ENCODE data around the gene GNA14.
"Not testable (repeated sequence)": the region's sequence is repeated elsewhere in the genome, so short reads cannot be mapped to it uniquely, and the experiment has no call there.

GNA14 gene

GRCh38 chr9:77422969-77423368 lies 225.2 kb downstream of the GNA14 start:
- TF ChIP-seq YY1 (IDR thresholded peaks at IDR 0.05; ENCODE audit: insufficient read depth, insufficient read length) = no peak
- no peak for TF ChIP-seq ZNF274 (IDR thresholded peaks at IDR 0.05; ENCODE audit: low read depth, low read length)
- TF ChIP-seq SUZ12 (IDR thresholded peaks at IDR 0.05; ENCODE audit: extremely low read depth, insufficient read depth, insufficient read length) = no peak
- Histone ChIP-seq H3K9me3 (ENCODE audit: insufficient read depth, low read length) (no peaks in the 10 kb centered on the region), H3K36me3 (ENCODE audit: insufficient read depth, insufficient read length, low read length) (no peaks in the 10 kb centered on the region)

DNA sequence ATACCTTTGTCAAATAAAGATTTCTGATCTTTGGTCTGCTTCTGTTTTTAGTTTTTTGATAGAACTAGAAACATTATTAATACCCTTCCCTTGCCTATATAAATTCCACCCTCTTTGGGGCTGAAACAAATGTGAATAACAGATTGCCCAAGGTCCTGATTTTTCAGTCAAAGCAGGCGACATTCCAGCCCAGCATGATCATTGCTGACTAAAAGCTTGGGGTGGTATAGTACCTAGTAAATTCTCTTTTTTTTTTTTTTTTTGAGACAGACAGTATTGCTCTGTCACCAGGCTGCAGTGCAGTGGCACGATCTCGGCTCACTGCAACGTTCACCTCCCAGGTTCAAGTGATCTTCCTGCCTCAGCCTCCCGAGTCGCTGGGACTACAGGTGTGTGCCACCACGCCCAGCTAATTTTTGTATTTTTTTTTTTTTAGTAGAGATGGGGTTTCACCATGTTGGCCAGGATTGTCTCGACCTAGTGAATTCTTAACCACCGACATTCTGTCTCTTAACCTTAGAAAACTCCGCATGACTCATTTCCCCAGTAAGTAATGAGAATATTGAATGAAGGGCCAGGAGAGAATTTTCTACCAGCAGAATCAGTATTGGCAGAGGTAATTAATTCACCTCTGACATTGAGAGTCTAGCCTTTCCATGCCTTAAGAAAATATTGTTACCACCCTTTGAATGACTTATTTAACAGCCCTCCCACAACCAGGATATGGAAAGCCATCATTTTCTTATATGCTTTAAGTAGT lies 226.4 kb downstream of the GNA14 start:
- no peak for DNase-seq (ENCODE audit: low read depth, low spot score)
- TF ChIP-seq ZNF274 (IDR thresholded peaks at IDR 0.05; ENCODE audit: low read depth, low read length) = no peak
- TF ChIP-seq YY1 (IDR thresholded peaks at IDR 0.05; ENCODE audit: insufficient read depth, insufficient read length) = no peak
- TF ChIP-seq SUZ12 (IDR thresholded peaks at IDR 0.05; ENCODE audit: extremely low read depth, insufficient read depth, insufficient read length) = no peak

More at GRCh38 chr9:77422969-77423368, 225.2 kb downstream of the GNA14 start:
- H3K4me3 ChIP-seq (ENCODE audit: insufficient read length, low read depth) = no peak overlapping the region
- H3K27me3 ChIP-seq (ENCODE audit: insufficient read depth, insufficient read length) = no peaks in the 10 kb centered on the region
- no peak for DNase-seq (ENCODE audit: low read depth, low spot score)
- no peaks in the 10 kb centered on the region for H3K4me1 ChIP-seq (ENCODE audit: insufficient read depth, insufficient read length)
- H3K9ac ChIP-seq (ENCODE audit: insufficient read length, low read depth) = no peak overlapping the region

GRCh38 chr9:77420641-77421040 lies 227.5 kb downstream of the GNA14 start:
- H3K27me3 ChIP-seq (ENCODE audit: insufficient read depth, insufficient read length) = no peaks in the 10 kb centered on the region
- H3K4me1 ChIP-seq (ENCODE audit: insufficient read depth, insufficient read length) = no peaks in the 10 kb centered on the region
- H3K36me3 ChIP-seq (ENCODE audit: insufficient read depth, insufficient read length, low read length) = no peaks in the 10 kb centered on the region
- no peak overlapping the region for H3K9ac ChIP-seq (ENCODE audit: insufficient read length, low read depth)
- no peak for DNase-seq (ENCODE audit: low read depth, low spot score)
- TF ChIP-seq YY1 (IDR thresholded peaks at IDR 0.05; ENCODE audit: insufficient read depth, insufficient read length) (no peak), SUZ12 (IDR thresholded peaks at IDR 0.05; ENCODE audit: extremely low read depth, insufficient read depth, insufficient read length) (no peak), ZNF274 (IDR thresholded peaks at IDR 0.05; ENCODE audit: low read depth, low read length) (no peak)
- no peaks in the 10 kb centered on the region for H3K9me3 ChIP-seq (ENCODE audit: insufficient read depth, low read length)
- no peak overlapping the region for H3K4me3 ChIP-seq (ENCODE audit: insufficient read length, low read depth)

More for the DNA sequence above, 226.4 kb downstream of the GNA14 start:
- no peaks in the 10 kb centered on the region for H3K27me3 ChIP-seq (ENCODE audit: insufficient read depth, insufficient read length)
- H3K4me1 ChIP-seq (ENCODE audit: insufficient read depth, insufficient read length) = no peaks in the 10 kb centered on the region
- no peaks in the 10 kb centered on the region for H3K9me3 ChIP-seq (ENCODE audit: insufficient read depth, low read length)
- no peaks in the 10 kb centered on the region for H3K36me3 ChIP-seq (ENCODE audit: insufficient read depth, insufficient read length, low read length)
- no peak overlapping the region for H3K9ac ChIP-seq (ENCODE audit: insufficient read length, low read depth)
- no peak overlapping the region for H3K4me3 ChIP-seq (ENCODE audit: insufficient read length, low read depth)

- TF ChIP-seq YY1 (IDR thresholded peaks at IDR 0.05; ENCODE audit: insufficient read depth, insufficient read length) (no peak), ZNF274 (IDR thresholded peaks at IDR 0.05; ENCODE audit: low read depth, low read length) (no peak), SUZ12 (IDR thresholded peaks at IDR 0.05; ENCODE audit: extremely low read depth, insufficient read depth, insufficient read length) (no peak)
- Histone ChIP-seq H3K4me3 (ENCODE audit: insufficient read length, low read depth) (no peak overlapping the region), H3K9ac (ENCODE audit: insufficient read length, low read depth) (no peak overlapping the region), H3K4me1 (ENCODE audit: insufficient read depth, insufficient read length) (no peaks in the 10 kb centered on the region), H3K36me3 (ENCODE audit: insufficient read depth, insufficient read length, low read length) (no peaks in the 10 kb centered on the region), H3K27me3 (ENCODE audit: insufficient read depth, insufficient read length) (no peaks in the 10 kb centered on the region), H3K9me3 (ENCODE audit: insufficient read depth, low read length) (no peaks in the 10 kb centered on the region)
- no peak for DNase-seq (ENCODE audit: low read depth, low spot score)
Measured at GRCh38 chr9:77418226-77418625, 229.9 kb downstream of the GNA14 start.

DNA sequence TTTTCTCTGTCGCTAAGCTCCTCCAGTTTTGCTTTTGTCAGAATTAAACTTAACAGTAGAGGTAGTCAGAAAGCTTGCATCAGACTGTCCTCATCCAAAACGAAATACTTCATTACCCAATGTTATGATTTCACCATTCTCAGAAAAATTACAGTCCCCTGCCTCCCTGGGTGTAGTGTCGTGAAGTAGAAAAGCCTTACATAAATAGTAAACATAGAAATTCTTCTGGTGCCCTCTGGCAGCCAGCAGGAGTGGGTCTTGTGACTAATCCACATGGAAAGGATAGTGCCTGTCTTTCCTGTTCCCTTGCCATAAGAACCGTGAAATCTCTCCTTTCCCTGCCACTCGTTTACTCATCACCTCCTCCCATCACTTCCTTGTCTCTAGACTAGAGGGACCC lies 230.6 kb downstream of the GNA14 start:
- no peak for DNase-seq (ENCODE audit: low read depth, low spot score)
- TF ChIP-seq ZNF274 (IDR thresholded peaks at IDR 0.05; ENCODE audit: low read depth, low read length) = no peak
- no peak for TF ChIP-seq SUZ12 (IDR thresholded peaks at IDR 0.05; ENCODE audit: extremely low read depth, insufficient read depth, insufficient read length)
- no peak for TF ChIP-seq YY1 (IDR thresholded peaks at IDR 0.05; ENCODE audit: insufficient read depth, insufficient read length)
- H3K27me3 ChIP-seq (ENCODE audit: insufficient read depth, insufficient read length) = no peaks in the 10 kb centered on the region
- no peaks in the 10 kb centered on the region for H3K36me3 ChIP-seq (ENCODE audit: insufficient read depth, insufficient read length, low read length)
- H3K9ac ChIP-seq (ENCODE audit: insufficient read length, low read depth) = no peak overlapping the region
- H3K9me3 ChIP-seq (ENCODE audit: insufficient read depth, low read length) = no peaks in the 10 kb centered on the region
- H3K4me1 ChIP-seq (ENCODE audit: insufficient read depth, insufficient read length) = no peaks in the 10 kb centered on the region
- no peak overlapping the region for H3K4me3 ChIP-seq (ENCODE audit: insufficient read length, low read depth)

DNA sequence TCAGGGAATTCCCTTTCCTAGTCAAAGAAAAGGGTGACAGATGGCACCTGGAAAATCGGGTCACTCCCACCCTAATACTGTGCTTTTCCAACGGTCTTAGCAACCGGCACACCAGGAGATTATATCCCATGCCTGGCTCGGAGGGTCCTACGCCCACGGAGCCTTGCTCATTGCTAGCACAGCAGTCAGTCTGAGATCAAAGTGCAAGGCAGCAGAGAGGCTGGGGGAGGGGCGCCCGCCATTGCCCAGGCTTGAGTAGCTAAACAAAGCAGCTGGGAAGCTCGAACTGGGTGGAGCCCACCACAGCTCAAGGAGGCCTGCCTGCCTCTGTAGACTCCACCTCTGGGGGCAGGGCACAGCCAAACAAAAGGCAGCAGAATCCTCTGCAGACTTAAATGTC lies 239.6 kb downstream of the GNA14 start:
- peaks cover 24% of the 10 kb centered on the region for H3K9me3 ChIP-seq (ENCODE audit: insufficient read depth, low read length)
- not testable (repeated sequence) for H3K4me1 ChIP-seq (ENCODE audit: insufficient read depth, insufficient read length); DNase-seq (ENCODE audit: low read depth, low spot score); H3K4me3 ChIP-seq (ENCODE audit: insufficient read length, low read depth); H3K9ac ChIP-seq (ENCODE audit: insufficient read length, low read depth); H3K27me3 ChIP-seq (ENCODE audit: insufficient read depth, insufficient read length); H3K36me3 ChIP-seq (ENCODE audit: insufficient read depth, insufficient read length, low read length)

DNA sequence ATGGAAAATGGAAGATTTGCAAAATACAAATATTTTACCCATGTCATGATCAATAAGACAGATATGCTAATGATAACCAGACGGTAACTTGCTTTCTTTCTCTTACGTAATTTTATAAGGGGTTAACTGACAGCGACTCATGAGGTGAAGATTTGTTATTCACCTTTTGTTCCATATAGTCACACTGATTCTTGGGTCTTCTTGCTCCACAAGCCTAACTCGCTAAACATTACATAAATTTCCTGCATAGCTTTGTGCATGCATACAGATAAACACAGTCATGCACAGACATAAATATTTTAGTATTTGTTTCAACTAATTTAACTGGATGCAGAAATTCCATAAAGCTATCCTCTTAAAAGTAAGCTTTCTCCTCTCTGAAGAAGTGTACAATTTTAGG lies 244.9 kb downstream of the GNA14 start:
- H3K9ac ChIP-seq (ENCODE audit: insufficient read length, low read depth) = no peak overlapping the region
- H3K9me3 ChIP-seq (ENCODE audit: insufficient read depth, low read length) = peaks cover 18% of the 10 kb centered on the region
- no peaks in the 10 kb centered on the region for H3K4me1 ChIP-seq (ENCODE audit: insufficient read depth, insufficient read length)
- no peak for DNase-seq (ENCODE audit: low read depth, low spot score)
- no peaks in the 10 kb centered on the region for H3K27me3 ChIP-seq (ENCODE audit: insufficient read depth, insufficient read length)
- H3K4me3 ChIP-seq (ENCODE audit: insufficient read length, low read depth) = no peak overlapping the region
- TF ChIP-seq ZNF274 (IDR thresholded peaks at IDR 0.05; ENCODE audit: low read depth, low read length) (no peak), YY1 (IDR thresholded peaks at IDR 0.05; ENCODE audit: insufficient read depth, insufficient read length) (no peak), SUZ12 (IDR thresholded peaks at IDR 0.05; ENCODE audit: extremely low read depth, insufficient read depth, insufficient read length) (no peak)
- H3K36me3 ChIP-seq (ENCODE audit: insufficient read depth, insufficient read length, low read length) = peaks cover 9% of the 10 kb centered on the region
